Ascending aorta (tissue), 2 donors: ENCODE results near the gene FAM110C. TPM values are rescaled to one million over a fixed set of nuclear protein-coding genes. Genes with fewer than 3 reads are reported as not detected.

Experiments used
- DNase-seq, 2 donors: peaks; one replicate each; pipeline ENCODE4 v3.0.0-alpha.2; 2019; ENCODE audit warnings: low spot score in 2 of 2
- H3K27ac ChIP-seq, 2 donors: fragments of 200-600 bp; sonication (generic); one replicate each; pipeline ENCODE4 v1.5.1; 2016 to 2017; ENCODE audit warnings: mild to moderate bottlenecking in 1 of 2
- H3K27me3 ChIP-seq: fragments of 200-600 bp; sonication (generic); one replicate; pipeline ENCODE4 v1.5.1; 2017
- H3K36me3 ChIP-seq, 2 donors: fragments of 200-600 bp; sonication (generic); one replicate each; pipeline ENCODE4 v1.5.1; 2016
- H3K4me1 ChIP-seq, 2 donors: fragments of 200-600 bp; sonication (generic); one replicate each; pipeline ENCODE4 v1.5.1; 2016 to 2017; ENCODE audit warnings: mild to moderate bottlenecking in 1 of 2
- H3K4me3 ChIP-seq, 2 donors: fragments of 200-600 bp; sonication (generic); one replicate each; pipeline ENCODE4 v1.5.1; 2016 to 2017; ENCODE audit warnings: mild to moderate bottlenecking in 1 of 2
- H3K9me3 ChIP-seq, 2 donors: fragments of 200-600 bp; sonication (generic); one replicate each; pipeline ENCODE4 v1.5.1; 2016
- CTCF ChIP-seq, 3 experiments: fragments of 200-600 bp in 2 of 3; fragments of 450-650 bp in 1 of 3; sonication (generic) in 2 of 3; IDR thresholded peaks; one replicate each; pipeline ENCODE4 v1.5.1; 2016 to 2019; ENCODE audit warnings: antibody characterized with exemption in 3 of 3, mild to moderate bottlenecking in 1 of 3, moderate library complexity in 1 of 3
- intact Hi-C: fragments of 100-400 bp; cut with DNase I; formaldehyde crosslinking; loops from one replicate; pipeline ENCODE4 v1.15.1; 2023
- total RNA-seq: library from RNA; depleted of rRNA; stranded (reverse); fragments of >200 nt; gene quantifications from one replicate; pipeline ENCODE4 v1.1.0, GENCODE V29; 2016

Gene FAM110C
- total RNA-seq, 1 donor from 2014 or later, result 0.43 TPM

GRCh38 chr2:47346-47725, 1.0 kb upstream of the FAM110C start:
- Histone ChIP-seq H3K27me3 (no peaks in the 10 kb centered on the region), H3K36me3 (no peaks in the 10 kb centered on the region), H3K27ac (peak overlapping the region; percentile 86 to 91), H3K4me1 (peaks cover 3 to 8% of the 10 kb centered on the region in 2 donors), H3K9me3 (no peaks in the 10 kb centered on the region), H3K4me3 (peak overlapping the region; percentile 82 to 97)
- no peak for TF ChIP-seq CTCF (IDR thresholded peaks at IDR 0.05)
- DNase-seq, result no peak
- intact Hi-C loops, result no loop called here

- H3K4me3 ChIP-seq, result peak overlapping the region; percentile 82 to 97
- no peak for TF ChIP-seq CTCF (IDR thresholded peaks at IDR 0.05)
- no peaks in the 10 kb centered on the region for H3K9me3 ChIP-seq
- intact Hi-C loops, result loop anchor here (1.0 kb wide), 1 partner anchor 218 kb away; the partner anchor contains the start of genes ACP1 and SH3YL1
- H3K4me1 ChIP-seq, result peaks cover 3 to 8% of the 10 kb centered on the region in 2 donors
- H3K27me3 ChIP-seq, result no peaks in the 10 kb centered on the region
- DNase-seq, result no peak
- H3K27ac ChIP-seq, result peak overlapping the region; percentile 86 to 91
- no peaks in the 10 kb centered on the region for H3K36me3 ChIP-seq
These were observed 204 bp downstream of the FAM110C start for GRCh38 chr2:46131-46470.

GRCh38 chr2:45342-46130, 769 bp downstream of the FAM110C start:
- peak overlapping the region; percentile 82 to 97 for H3K4me3 ChIP-seq
- H3K9me3 ChIP-seq, result no peaks in the 10 kb centered on the region
- H3K27me3 ChIP-seq, result no peaks in the 10 kb centered on the region
- no peak for DNase-seq
- peaks cover 3 to 8% of the 10 kb centered on the region in 2 donors for H3K4me1 ChIP-seq
- intact Hi-C loops, result loop anchor here (1.0 kb wide), 1 partner anchor 219 kb away; the partner anchor contains the start of genes ACP1 and SH3YL1
- H3K36me3 ChIP-seq, result no peaks in the 10 kb centered on the region
- no peak for TF ChIP-seq CTCF (IDR thresholded peaks at IDR 0.05)
- peak overlapping the region; percentile 86 to 91 for H3K27ac ChIP-seq

GRCh38 chr2:44748-45341, 1.5 kb downstream of the FAM110C start:
- peak overlapping the region; percentile 34 to 86 for H3K27ac ChIP-seq
- DNase-seq, result no peak
- H3K27me3 ChIP-seq, result no peaks in the 10 kb centered on the region
- no peaks in the 10 kb centered on the region for H3K36me3 ChIP-seq
- intact Hi-C loops, result no loop called here
- no peaks in the 10 kb centered on the region for H3K9me3 ChIP-seq
- TF ChIP-seq CTCF (IDR thresholded peaks at IDR 0.05), result no peak
- peak overlapping the region; percentile 14 to 97 for H3K4me3 ChIP-seq
- H3K4me1 ChIP-seq, result peaks cover 3 to 8% of the 10 kb centered on the region in 2 donors

- H3K4me1 ChIP-seq, result peaks cover 3 to 7% of the 10 kb centered on the region in 2 donors
- no peak overlapping the region for H3K4me3 ChIP-seq
- DNase-seq, result no peak
- H3K9me3 ChIP-seq, result no peaks in the 10 kb centered on the region
- intact Hi-C loops, result no loop called here
- no peaks in the 10 kb centered on the region for H3K27me3 ChIP-seq
- TF ChIP-seq CTCF (IDR thresholded peaks at IDR 0.05), result no peak
- no peak overlapping the region for H3K27ac ChIP-seq
- peaks cover 4 to 7% of the 10 kb centered on the region in 2 donors for H3K36me3 ChIP-seq
These were observed 3.5 kb downstream of the FAM110C start for GRCh38 chr2:42788-43187.
